Colonic mucosa (tissue), 4 donors: Measurements from ENCODE around the gene AGER. TPM values are rescaled to one million over a fixed set of nuclear protein-coding genes. Genes with fewer than 3 reads are reported as not detected.

Experiments used
- DNase-seq: peaks from one replicate; pipeline ENCODE4 v3.0.0-alpha.2; 2020
- H3K27ac ChIP-seq: fragments of 200-600 bp; one replicate; pipeline ENCODE4 v1.8.0; 2021
- H3K27me3 ChIP-seq: fragments of 200-600 bp; one replicate; pipeline ENCODE4 v1.8.0; 2021
- H3K36me3 ChIP-seq: fragments of 200-600 bp; one replicate; pipeline ENCODE4 v1.8.0; 2021
- H3K4me1 ChIP-seq: fragments of 200-600 bp; one replicate; pipeline ENCODE4 v1.8.0; 2021; ENCODE audit warnings: mild to moderate bottlenecking
- H3K4me3 ChIP-seq: fragments of 200-600 bp; one replicate; pipeline ENCODE4 v1.8.0; 2021
- H3K9ac ChIP-seq, 2 donors: one replicate each; pipeline ENCODE4 v1.7.0; 2013; ENCODE audit warnings: control low read depth in 2 of 2, low read depth in 2 of 2, low read length in 2 of 2
- H3K9me3 ChIP-seq: fragments of 200-600 bp; one replicate; pipeline ENCODE4 v1.8.0; 2021
- CTCF ChIP-seq: fragments of 200-600 bp; IDR thresholded peaks from one replicate; pipeline ENCODE4 v1.8.0; 2022; ENCODE audit warnings: antibody characterized with exemption, mild to moderate bottlenecking
- intact Hi-C: fragments of 100-400 bp; cut with DNase I; formaldehyde crosslinking; loops from one replicate; pipeline ENCODE4 v1.14.1; 2022
- total RNA-seq, 2 donors: library from RNA; stranded (reverse); fragmentation: NEBNext Ultra II Directional in 1 of 2; extraction: Animal tissue kit (Norgen Biotek cat#: 25700) in 1 of 2; gene quantifications; one replicate each; pipeline ENCODE4 v1.2.1, GENCODE V29; 2021
- donor health status: healthy.
- donor health status: DM: no; HTN: no; CAD: no.
- donor health status: DM: no; HTN: no; CAD: no.

The AGER gene
- total RNA-seq, 2 donors from 2014 or later: 4.1 to 10.1 TPM

GRCh38 chr6:32203426-32204267 lies 19.6 kb upstream of the AGER start:
- Histone ChIP-seq H3K4me1 (no peaks in the 10 kb centered on the region), H3K27ac (no peak overlapping the region)
- intact Hi-C loops: no loop called here

GRCh38 chr6:32202186-32202585 lies 18.1 kb upstream of the AGER start:
- no peaks in the 10 kb centered on the region for H3K27me3 ChIP-seq
- H3K4me1 ChIP-seq: no peaks in the 10 kb centered on the region
- H3K9me3 ChIP-seq: no peaks in the 10 kb centered on the region
- no peak for DNase-seq
- no peak for TF ChIP-seq CTCF
- H3K36me3 ChIP-seq: no peaks in the 10 kb centered on the region
- H3K4me3 ChIP-seq: no peak overlapping the region
- H3K27ac ChIP-seq: no peak overlapping the region
- intact Hi-C loops: no loop called here
- H3K9ac ChIP-seq: no peak overlapping the region

More at GRCh38 chr6:32203426-32204267, 19.6 kb upstream of the AGER start:
- Histone ChIP-seq H3K9me3 (no peaks in the 10 kb centered on the region), H3K36me3 (no peaks in the 10 kb centered on the region), H3K4me3 (no peak overlapping the region), H3K27me3 (no peaks in the 10 kb centered on the region), H3K9ac (no peak overlapping the region)
- no peak for DNase-seq
- no peak for TF ChIP-seq CTCF

GRCh38 chr6:32200711-32201475 lies 16.8 kb upstream of the AGER start:
- Histone ChIP-seq H3K27ac (no peak overlapping the region), H3K4me1 (no peaks in the 10 kb centered on the region), H3K27me3 (no peaks in the 10 kb centered on the region), H3K4me3 (no peak overlapping the region), H3K9ac (no peak overlapping the region), H3K36me3 (no peaks in the 10 kb centered on the region), H3K9me3 (no peaks in the 10 kb centered on the region)
- no peak for TF ChIP-seq CTCF
- no peak for DNase-seq
- intact Hi-C loops: no loop called here

GRCh38 chr6:32198866-32199265 lies 14.8 kb upstream of the AGER start:
- no peak for TF ChIP-seq CTCF
- intact Hi-C loops: no loop called here
- Histone ChIP-seq H3K36me3 (no peaks in the 10 kb centered on the region), H3K27ac (no peak overlapping the region), H3K27me3 (no peaks in the 10 kb centered on the region), H3K9me3 (no peaks in the 10 kb centered on the region), H3K9ac (no peak overlapping the region), H3K4me1 (peaks cover 2% of the 10 kb centered on the region), H3K4me3 (no peak overlapping the region)
- no peak for DNase-seq

GRCh38 chr6:32198345-32198696 lies 14.3 kb upstream of the AGER start:
- intact Hi-C loops: no loop called here
- no peaks in the 10 kb centered on the region for H3K27me3 ChIP-seq
- peaks cover 2% of the 10 kb centered on the region for H3K4me1 ChIP-seq
- no peak overlapping the region for H3K4me3 ChIP-seq
- H3K36me3 ChIP-seq: no peaks in the 10 kb centered on the region
- H3K9me3 ChIP-seq: no peaks in the 10 kb centered on the region
- no peak for DNase-seq
- TF ChIP-seq CTCF: no peak
- no peak overlapping the region for H3K9ac ChIP-seq
- H3K27ac ChIP-seq: no peak overlapping the region
